Thoracic aorta (tissue), 2 donors: ENCODE results near the gene KCNIP1. TPM values are rescaled to one million over a fixed set of nuclear protein-coding genes. Genes with fewer than 3 reads are reported as not detected.
"Not testable (repeated sequence)": the region's sequence is repeated elsewhere in the genome, so short reads cannot be mapped to it uniquely, and the experiment has no call there.

ENCODE experiments used
- ATAC-seq: fragments of 150-250 bp; one replicate; pipeline ENCODE4 v1.8.0; 2017; ENCODE audit warnings: low read depth; ENCODE audit not compliant: insufficient number of reproducible peaks, low FRiP score
- DNase-seq: peaks from one replicate; pipeline ENCODE4 v3.0.0-alpha.2; 2020; ENCODE audit warnings: low spot score
- H3K27ac ChIP-seq, 2 donors: fragments of 200-600 bp; sonication (generic); 1 replicate in 1 of 2; 2 replicates in 1 of 2; pipeline ENCODE4 v1.5.1; 2016; ENCODE audit warnings: mild to moderate bottlenecking in 2 of 2, moderate library complexity in 2 of 2
- H3K27me3 ChIP-seq: fragments of 200-600 bp; sonication (generic); replicated peaks from 2 replicates; pipeline ENCODE4 v1.6.0; 2016; ENCODE audit warnings: mild to moderate bottlenecking; ENCODE audit not compliant: insufficient read depth
- H3K36me3 ChIP-seq: fragments of 200-600 bp; sonication (generic); one replicate; pipeline ENCODE4 v1.5.1; 2016
- H3K4me1 ChIP-seq, 2 donors: fragments of 200-600 bp; sonication (generic); 1 replicate in 1 of 2; 2 replicates in 1 of 2; pipeline versions ENCODE4 v1.5.1 to v1.6.0; 2016; ENCODE audit warnings: low read depth in 2 of 2, mild to moderate bottlenecking in 1 of 2; ENCODE audit not compliant: control insufficient read depth in 1 of 2
- H3K4me3 ChIP-seq: fragments of 200-600 bp; sonication (generic); 2 replicates; pipeline ENCODE4 v1.5.1; 2016; ENCODE audit warnings: mild to moderate bottlenecking
- H3K9me3 ChIP-seq: fragments of 200-600 bp; sonication (generic); 2 replicates; pipeline ENCODE4 v1.5.1; 2016
- total RNA-seq, 2 donors: library from RNA; depleted of rRNA; stranded (reverse); fragments of >200 nt; gene quantifications; one replicate each; pipeline versions ENCODE4 v1.1.0 to v1.2.3, GENCODE V29; 2016
- TF ChIP-seq, protein P1 (sequence below): fragments of 200-600 bp; sonication (generic); IDR thresholded peaks from one replicate; pipeline ENCODE4 v1.5.1; 2019; ENCODE audit warnings: antibody characterized with exemption

KCNIP1 gene
- total RNA-seq, 2 donors from 2014 or later = not detected

DNA sequence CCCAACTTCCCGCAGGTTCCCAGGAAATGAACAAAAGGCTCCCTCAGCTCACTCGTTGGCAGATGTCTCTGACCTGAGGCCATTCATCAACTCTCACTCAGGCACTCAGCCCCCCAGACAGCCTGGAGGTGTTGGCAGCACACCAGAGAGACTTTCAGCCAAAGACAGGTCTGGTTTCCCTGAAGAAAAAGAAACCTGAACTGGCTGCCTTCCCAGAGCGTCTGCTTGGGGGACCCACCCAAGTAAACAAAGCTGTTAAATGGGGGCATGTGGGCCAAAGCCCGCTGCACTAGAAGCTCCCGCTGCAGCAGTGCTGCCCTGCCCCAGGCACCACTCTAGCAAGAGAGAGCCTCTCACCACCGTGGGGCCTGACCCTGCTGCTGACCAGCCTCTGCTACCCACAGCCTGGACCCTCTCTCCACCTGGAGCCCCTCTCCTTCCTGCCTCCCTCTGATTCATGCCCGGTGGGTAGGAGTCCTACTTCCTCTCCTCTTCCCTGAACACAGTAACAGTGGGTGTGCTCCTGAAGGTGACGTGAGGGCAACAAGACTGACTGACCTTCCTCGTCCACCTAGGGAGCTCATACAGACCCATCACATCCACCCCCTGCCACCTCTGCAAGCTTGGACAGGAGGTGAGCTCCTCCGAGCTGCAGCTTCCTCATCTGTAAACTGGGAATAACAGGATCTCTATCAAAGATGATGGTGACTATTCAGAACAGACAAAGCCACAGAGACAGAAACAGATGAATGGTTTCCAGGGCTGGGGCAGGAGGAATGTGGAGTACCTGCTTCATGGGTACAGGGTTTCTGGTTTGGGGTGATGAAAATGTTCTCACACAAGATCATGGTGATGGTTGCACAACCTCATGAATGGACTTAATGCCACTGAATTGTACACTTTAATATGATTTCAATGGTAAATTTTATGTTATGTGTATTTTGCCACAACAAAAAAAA lies 248.7 kb downstream of the KCNIP1 start:
- H3K27ac ChIP-seq = no peak overlapping the region
- no peak overlapping the region for H3K4me3 ChIP-seq

DNA sequence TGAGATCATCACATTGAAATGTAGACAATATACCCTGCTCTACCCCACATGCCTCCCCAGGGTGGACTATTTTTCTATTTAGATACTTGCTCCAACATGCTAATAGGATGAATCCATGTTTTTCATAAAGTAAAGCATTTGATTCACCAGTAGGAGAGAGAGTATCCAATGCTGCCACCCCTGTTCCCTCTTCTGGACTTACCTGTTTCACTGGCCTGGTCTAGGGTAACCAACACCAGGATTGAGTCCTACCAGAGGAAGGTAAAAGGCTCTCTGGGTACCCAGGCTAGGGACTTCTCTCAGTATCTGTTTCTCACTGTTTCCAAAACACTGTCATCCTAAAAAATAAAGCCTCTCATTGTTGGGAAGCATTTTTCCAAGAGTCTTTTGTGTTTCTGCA lies 249.5 kb downstream of the KCNIP1 start:
- Histone ChIP-seq H3K27ac (no peak overlapping the region), H3K4me3 (no peak overlapping the region), H3K9me3 (no peaks in the 10 kb centered on the region), H3K27me3 (no peaks in the 10 kb centered on the region), H3K4me1 (peaks cover 3 to 24% of the 10 kb centered on the region in 2 donors), H3K36me3 (no peaks in the 10 kb centered on the region)
- ATAC-seq (no peak), DNase-seq (no peak)
- TF ChIP-seq, protein P1, sequence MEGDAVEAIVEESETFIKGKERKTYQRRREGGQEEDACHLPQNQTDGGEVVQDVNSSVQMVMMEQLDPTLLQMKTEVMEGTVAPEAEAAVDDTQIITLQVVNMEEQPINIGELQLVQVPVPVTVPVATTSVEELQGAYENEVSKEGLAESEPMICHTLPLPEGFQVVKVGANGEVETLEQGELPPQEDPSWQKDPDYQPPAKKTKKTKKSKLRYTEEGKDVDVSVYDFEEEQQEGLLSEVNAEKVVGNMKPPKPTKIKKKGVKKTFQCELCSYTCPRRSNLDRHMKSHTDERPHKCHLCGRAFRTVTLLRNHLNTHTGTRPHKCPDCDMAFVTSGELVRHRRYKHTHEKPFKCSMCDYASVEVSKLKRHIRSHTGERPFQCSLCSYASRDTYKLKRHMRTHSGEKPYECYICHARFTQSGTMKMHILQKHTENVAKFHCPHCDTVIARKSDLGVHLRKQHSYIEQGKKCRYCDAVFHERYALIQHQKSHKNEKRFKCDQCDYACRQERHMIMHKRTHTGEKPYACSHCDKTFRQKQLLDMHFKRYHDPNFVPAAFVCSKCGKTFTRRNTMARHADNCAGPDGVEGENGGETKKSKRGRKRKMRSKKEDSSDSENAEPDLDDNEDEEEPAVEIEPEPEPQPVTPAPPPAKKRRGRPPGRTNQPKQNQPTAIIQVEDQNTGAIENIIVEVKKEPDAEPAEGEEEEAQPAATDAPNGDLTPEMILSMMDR = no peak

More for the DNA sequence above, 248.7 kb downstream of the KCNIP1 start:
- no peaks in the 10 kb centered on the region for H3K9me3 ChIP-seq
- H3K4me1 ChIP-seq = peaks cover 3 to 18% of the 10 kb centered on the region in 2 donors
- no peaks in the 10 kb centered on the region for H3K27me3 ChIP-seq
- H3K36me3 ChIP-seq = no peaks in the 10 kb centered on the region
- no peak for DNase-seq
- TF ChIP-seq, protein P1 = no peak
- ATAC-seq = no peak

GRCh38 chr5:170754508-170754907 lies 250.7 kb downstream of the KCNIP1 start:
- H3K9me3 ChIP-seq, H3K27me3 ChIP-seq, H3K36me3 ChIP-seq, H3K27ac ChIP-seq, DNase-seq, H3K4me3 ChIP-seq, ATAC-seq: not testable (repeated sequence)
- H3K4me1 ChIP-seq = peaks cover 3 to 24% of the 10 kb centered on the region in 2 donors

DNA sequence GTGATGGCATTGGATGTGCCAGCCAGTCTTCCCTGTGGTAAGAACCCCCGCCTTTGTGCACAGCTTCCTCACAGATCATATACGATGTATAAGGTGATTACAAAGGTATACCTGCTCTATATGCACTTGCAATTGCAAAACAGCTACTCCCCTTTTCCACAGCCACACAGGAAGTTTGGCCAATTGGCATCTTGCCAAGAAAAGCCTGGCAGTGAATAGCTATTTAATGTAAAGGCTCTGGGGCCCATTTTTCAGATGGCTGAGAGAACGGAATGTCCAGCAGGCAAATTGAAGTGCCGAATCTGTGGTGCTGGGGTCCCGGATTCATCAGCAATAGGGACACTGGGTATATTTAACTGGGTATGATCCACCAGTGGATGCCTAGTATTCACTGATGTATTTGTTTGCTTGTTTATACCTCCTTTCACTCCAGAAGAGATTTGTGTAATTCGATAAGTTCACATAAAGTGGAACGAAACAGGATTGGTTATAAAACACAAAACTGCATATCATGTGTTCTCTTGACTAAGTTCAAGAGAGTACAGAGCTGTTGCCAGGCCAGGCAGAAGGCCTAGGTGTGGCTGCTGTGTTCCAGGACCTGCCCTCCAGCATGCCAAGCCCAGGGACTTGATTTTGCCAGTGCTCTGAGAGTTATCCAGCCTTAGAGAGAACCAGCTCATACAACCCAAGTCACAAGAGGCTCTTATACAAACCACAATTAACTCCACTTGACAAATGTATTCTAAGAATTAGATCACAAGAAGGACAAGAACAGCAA lies 252.0 kb downstream of the KCNIP1 start:
- no peaks in the 10 kb centered on the region for H3K36me3 ChIP-seq
- H3K27ac ChIP-seq = no peak overlapping the region
- TF ChIP-seq, protein P1 = no peak
- no peaks in the 10 kb centered on the region for H3K27me3 ChIP-seq
- H3K4me3 ChIP-seq = no peak overlapping the region
- H3K9me3 ChIP-seq = no peaks in the 10 kb centered on the region
- H3K4me1 ChIP-seq = peaks cover 3 to 24% of the 10 kb centered on the region in 2 donors
- ATAC-seq (no peak), DNase-seq (no peak)

GRCh38 chr5:170756691-170757090 lies 252.9 kb downstream of the KCNIP1 start:
- Histone ChIP-seq H3K4me3 (no peak overlapping the region), H3K9me3 (no peaks in the 10 kb centered on the region), H3K27me3 (no peaks in the 10 kb centered on the region), H3K27ac (peak overlapping the region; percentile 35 to 47), H3K36me3 (no peaks in the 10 kb centered on the region), H3K4me1 (peaks cover 3 to 24% of the 10 kb centered on the region in 2 donors)
- TF ChIP-seq, protein P1 = no peak
- DNase-seq (no peak), ATAC-seq (no peak)
